Ishikawa (cell line): ENCODE measurements around the gene HIPK4.

Experiments
- CREB1 ChIP-seq: IDR thresholded peaks from 2 replicates; pipeline ENCODE4 v1.6.1; 2012; ENCODE audit warnings: low read depth
- EP300 ChIP-seq: IDR thresholded peaks from 2 replicates; pipeline ENCODE4 v1.6.1; 2012; ENCODE audit warnings: borderline replicate concordance
- TAF1 ChIP-seq: IDR thresholded peaks from 2 replicates; pipeline ENCODE4 v1.6.1; 2012; ENCODE audit warnings: low read depth, mild to moderate bottlenecking
- TEAD4 ChIP-seq: IDR thresholded peaks from 2 replicates; pipeline ENCODE4 v1.6.1; 2012

DNA sequence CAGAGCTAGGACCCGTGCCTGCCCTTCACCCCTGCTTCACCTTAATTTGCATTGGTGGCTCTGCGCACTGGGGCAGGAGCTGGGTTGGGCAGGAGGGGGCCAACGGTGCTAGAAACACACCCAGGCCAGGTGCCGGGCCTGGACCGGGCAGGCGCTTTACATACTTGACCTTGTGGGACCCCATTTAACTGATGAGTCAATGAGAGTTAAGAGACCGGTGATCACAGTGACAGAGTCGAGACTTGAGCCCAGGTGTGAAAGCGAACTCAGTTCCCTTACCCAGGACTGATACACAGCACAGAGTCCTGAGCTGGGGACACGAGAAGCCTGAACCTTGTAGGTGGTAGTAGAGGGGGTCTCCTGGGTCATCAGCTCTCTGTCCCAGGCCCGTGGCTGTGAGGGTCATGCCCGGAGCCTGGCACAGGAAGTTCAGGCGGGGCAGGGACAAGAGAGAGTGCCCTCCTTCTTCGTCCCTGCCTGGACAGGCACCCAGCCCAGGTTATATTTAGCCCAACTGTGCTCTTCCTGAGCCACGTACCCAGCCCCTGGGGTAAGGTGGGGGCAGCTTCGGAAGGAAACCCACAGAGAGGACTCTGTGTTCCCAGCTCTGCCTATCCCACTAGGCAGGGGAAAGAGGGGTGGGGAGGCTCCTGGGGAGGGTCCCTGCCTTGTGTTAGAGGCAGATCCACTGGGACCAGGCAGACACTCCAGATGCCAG, 21.3 kb upstream of the HIPK4 start:
- TF ChIP-seq TAF1 (no peak), TEAD4 (no peak), CREB1 (no peak), EP300 (no peak)
